TTC549 (cell line): ENCODE data around the gene FMO1.
"Not testable (repeated sequence)": the region's sequence is repeated elsewhere in the genome, so short reads cannot be mapped to it uniquely, and the experiment has no call there.

Source experiments
- FAIRE-seq: peaks from 2 replicates; lab custom pipeline; 2012; peaks lifted over from hg19 to GRCh38; lab: Jason Lieb, UNC

The FMO1 gene

DNA sequence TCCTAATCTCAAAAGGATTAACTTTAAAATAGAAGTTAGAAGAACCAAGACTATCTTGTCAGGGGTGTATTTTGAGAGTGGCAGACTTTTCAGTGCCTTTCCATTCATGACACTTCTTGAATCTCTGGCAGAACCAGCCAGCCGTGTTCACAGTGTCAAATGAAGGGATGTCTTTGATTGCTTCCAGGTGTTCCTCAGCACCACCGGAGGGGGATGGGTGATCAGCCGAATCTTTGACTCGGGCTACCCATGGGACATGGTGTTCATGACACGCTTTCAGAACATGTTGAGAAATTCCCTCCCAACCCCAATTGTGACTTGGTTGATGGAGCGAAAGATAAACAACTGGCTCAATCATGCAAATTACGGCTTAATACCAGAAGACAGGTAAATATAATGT is 32.3 kb downstream of the FMO1 start:
- FAIRE-seq = no peak

GRCh38 chr1:171286032-171286705 is 37.9 kb downstream of the FMO1 start:
- no peak for FAIRE-seq

DNA sequence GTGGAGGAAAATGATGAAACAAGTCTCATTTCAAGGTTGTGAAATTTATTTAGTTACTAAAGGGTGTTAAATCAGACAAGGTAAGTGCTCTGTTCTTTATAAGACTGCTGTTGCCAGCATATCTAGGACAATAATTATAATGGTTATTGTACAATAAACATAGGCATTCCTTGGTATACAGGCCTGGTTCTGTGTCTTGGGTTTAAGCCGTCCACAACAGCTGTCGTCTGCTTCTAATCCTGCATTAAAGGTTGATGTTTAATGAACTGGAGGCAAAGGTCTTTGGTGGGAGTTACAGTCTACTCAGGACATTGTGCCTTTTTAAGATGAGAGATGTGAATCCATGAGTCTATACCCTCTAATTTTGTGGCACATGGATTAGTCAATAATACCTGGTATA is 42.3 kb downstream of the FMO1 start:
- no peak for FAIRE-seq

DNA sequence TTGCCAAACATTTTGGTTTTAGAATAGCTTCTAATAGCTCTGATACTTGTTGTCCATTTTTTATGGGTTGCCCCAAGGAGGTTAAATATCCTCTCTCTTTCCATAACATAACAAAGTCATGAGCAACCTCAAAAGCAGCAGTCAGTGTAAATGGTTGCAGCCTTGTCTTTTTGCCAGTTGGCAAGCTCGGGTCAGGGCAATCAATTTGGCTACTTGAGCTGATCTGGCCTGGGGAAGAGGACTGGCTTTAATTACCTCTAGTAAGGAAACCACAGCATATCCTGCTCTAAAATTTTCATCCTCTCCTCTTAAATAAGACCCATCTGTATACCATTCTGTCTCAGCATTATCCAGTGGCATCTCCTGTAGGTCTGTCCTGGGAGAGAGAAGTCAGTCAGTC is 44.5 kb downstream of the FMO1 start:
- no peak for FAIRE-seq

- not testable (repeated sequence) for FAIRE-seq
Measured at GRCh38 chr1:171295383-171295782, 47.1 kb downstream of the FMO1 start.

GRCh38 chr1:171295821-171296220 is 47.5 kb downstream of the FMO1 start:
- no peak for FAIRE-seq

- no peak for FAIRE-seq
Measured at GRCh38 chr1:171296897-171297296, 48.6 kb downstream of the FMO1 start.

GRCh38 chr1:171298696-171299095 is 50.4 kb downstream of the FMO1 start:
- FAIRE-seq = no peak

GRCh38 chr1:171299342-171299741 is 51.0 kb downstream of the FMO1 start:
- no peak for FAIRE-seq

DNA sequence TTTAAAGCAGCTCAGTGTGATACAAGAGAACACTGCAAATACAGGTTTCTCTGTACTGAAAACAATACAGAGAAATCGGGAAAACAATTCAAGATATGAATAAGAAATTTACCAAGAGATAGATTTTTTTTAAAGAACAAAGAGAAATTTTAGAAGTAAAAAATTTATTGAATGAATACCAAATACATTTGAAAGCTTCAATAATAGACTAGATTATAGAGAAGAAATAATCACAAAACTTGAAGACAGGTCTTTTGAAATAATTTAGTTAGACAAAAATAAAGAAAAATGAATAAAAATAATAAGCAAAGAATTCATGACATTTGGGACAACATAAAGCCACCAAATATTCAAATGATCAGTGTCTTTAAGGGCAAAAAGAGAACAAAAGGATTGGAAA is 52.1 kb downstream of the FMO1 start:
- peak; percentile 88 for FAIRE-seq

DNA sequence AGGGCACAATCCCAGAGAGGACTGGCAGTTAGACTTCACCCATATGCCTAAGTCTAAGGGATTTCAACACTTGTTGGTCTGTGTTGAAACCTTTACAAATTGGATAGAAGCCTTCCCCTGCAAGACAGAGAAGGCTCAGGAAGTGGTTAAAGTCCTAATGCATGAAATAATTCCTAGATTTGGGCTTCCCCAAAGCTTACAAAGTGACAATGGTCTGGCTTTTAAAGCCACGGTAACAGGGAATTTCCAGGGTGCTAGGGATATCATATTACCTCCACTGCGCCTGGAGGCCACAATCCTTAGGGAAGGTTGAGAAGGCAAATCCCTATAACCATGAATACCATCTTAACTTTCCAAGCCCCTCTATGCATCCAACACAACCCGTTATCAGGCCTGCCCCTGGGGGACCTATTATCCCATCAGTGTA is 62.4 kb downstream of the FMO1 start:
- no peak for FAIRE-seq

- FAIRE-seq = no peak
Measured at GRCh38 chr1:171311771-171312558, 63.7 kb downstream of the FMO1 start.

- FAIRE-seq = no peak
Measured at GRCh38 chr1:171313319-171313834, 65.1 kb downstream of the FMO1 start.

- peak; percentile 100 for FAIRE-seq
Measured at GRCh38 chr1:171313835-171314320, 65.6 kb downstream of the FMO1 start, which contains the start of gene FMO4. TSS of gene FMO4 (plus strand) at chr1:171314183. CDS start at chr1:171319826, 5,643 bp downstream.

DNA sequence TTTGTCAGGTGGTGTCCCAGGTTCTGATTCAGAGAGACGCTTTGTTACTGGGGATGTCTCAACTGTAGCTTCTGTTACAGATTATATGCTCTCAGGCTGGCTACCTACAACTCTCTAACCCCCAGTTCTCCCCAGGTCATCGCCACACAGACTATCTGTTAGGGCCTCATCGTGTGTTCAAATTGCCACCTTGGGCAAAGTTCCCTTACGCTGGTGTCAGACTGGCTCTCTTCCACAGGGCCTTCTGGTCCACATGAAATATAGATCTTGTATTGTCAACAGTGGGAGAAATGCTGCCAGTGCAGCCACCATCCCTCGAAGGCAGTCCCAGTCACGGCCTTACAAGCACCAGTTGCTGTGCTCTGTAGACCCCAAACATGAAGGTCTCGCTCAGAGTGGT is 81.0 kb downstream of the FMO1 start:
- FAIRE-seq = no peak

DNA sequence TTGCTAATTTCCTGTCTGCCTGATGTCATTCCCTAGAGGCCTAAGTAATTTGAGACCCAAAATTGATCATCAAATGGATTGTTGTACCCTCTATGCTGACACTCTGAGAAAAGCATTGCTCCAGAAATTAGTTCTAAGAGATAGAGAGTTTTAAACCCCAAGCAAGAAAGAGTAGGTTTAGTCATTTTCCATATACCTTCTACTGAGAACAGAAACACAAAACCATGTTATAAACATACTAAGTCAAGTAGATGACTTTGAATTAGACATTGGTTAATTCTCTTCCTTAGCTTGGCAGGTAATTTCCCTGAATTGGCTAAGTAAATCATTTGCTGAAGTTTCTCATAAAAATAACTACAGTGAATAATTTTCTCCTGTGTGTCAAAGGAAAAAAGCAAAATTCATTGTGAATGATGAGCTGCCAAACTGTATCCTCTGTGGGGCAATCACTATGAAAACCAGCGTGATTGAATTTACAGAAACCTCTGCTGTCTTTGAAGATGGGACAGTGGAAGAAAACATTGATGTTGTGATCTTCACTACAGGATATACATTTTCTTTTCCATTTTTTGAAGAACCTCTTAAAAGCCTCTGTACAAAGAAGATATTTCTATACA is 85.8 kb downstream of the FMO1 start:
- no peak for FAIRE-seq
